RWPE2 (cell line): Measurements from ENCODE around the gene ROCK2.

Experiments
- ATAC-seq: fragments of 200-7000 bp; cut with Tn5 transposase; 3 replicates; pipeline ENCODE4 v1.9.1; 2021; ENCODE audit warnings: low read depth
- DNase-seq: peaks from one replicate; pipeline ENCODE4 v3.0.0-alpha.2; 2020; ENCODE audit warnings: low spot score
- H3K27ac ChIP-seq: fragments of 450-650 bp; 2 replicates; pipeline ENCODE4 v1.5.1; 2017; ENCODE audit warnings: mild to moderate bottlenecking; ENCODE audit not compliant: poor library complexity, severe bottlenecking
- H3K27me3 ChIP-seq: fragments of 250-450 bp; sonication (Bioruptor Pico); 2 replicates; pipeline ENCODE4 v1.5.1; 2021; ENCODE audit warnings: mild to moderate bottlenecking, moderate library complexity; ENCODE audit not compliant: insufficient read depth, poor library complexity, severe bottlenecking
- H3K36me3 ChIP-seq: fragments of 250-450 bp; sonication (Bioruptor Pico); 2 replicates; pipeline ENCODE4 v1.5.1; 2020; ENCODE audit warnings: low read depth, mild to moderate bottlenecking, moderate library complexity
- H3K4me1 ChIP-seq: fragments of 250-450 bp; sonication (Bioruptor Pico); 2 replicates; pipeline ENCODE4 v1.5.1; 2021; ENCODE audit warnings: mild to moderate bottlenecking, moderate library complexity; ENCODE audit not compliant: insufficient read depth, poor library complexity, severe bottlenecking
- H3K4me3 ChIP-seq: fragments of 250-450 bp; sonication (Bioruptor Pico); 2 replicates; pipeline ENCODE4 v1.5.1; 2021; ENCODE audit warnings: mild to moderate bottlenecking, moderate library complexity; ENCODE audit not compliant: severe bottlenecking
- H3K9me3 ChIP-seq: fragments of 250-450 bp; sonication (Bioruptor Pico); 2 replicates; pipeline ENCODE4 v1.5.1; 2021; ENCODE audit warnings: mild to moderate bottlenecking, moderate library complexity; ENCODE audit not compliant: severe bottlenecking
- CTCF ChIP-seq: fragments of 450-650 bp; IDR thresholded peaks from one replicate; pipeline ENCODE4 v1.5.1; 2017; ENCODE audit warnings: mild to moderate bottlenecking, moderate library complexity; ENCODE audit not compliant: poor library complexity, severe bottlenecking

ROCK2 gene

GRCh38 chr2:11208083-11208482, 136.4 kb downstream of the ROCK2 start:
- ATAC-seq (no peak), DNase-seq (no peak)
- no peak overlapping the region for H3K27ac ChIP-seq
- no peaks in the 10 kb centered on the region for H3K9me3 ChIP-seq
- no peak for TF ChIP-seq CTCF
- H3K27me3 ChIP-seq = no peaks in the 10 kb centered on the region
- H3K4me3 ChIP-seq = no peak overlapping the region
- H3K4me1 ChIP-seq = peaks cover 16% of the 10 kb centered on the region
- peaks cover 57% of the 10 kb centered on the region for H3K36me3 ChIP-seq

- H3K27me3 ChIP-seq = no peaks in the 10 kb centered on the region
- no peak overlapping the region for H3K4me3 ChIP-seq
- H3K36me3 ChIP-seq = peaks cover 55% of the 10 kb centered on the region
- peaks cover 16% of the 10 kb centered on the region for H3K4me1 ChIP-seq
- no peaks in the 10 kb centered on the region for H3K9me3 ChIP-seq
- no peak for TF ChIP-seq CTCF
- DNase-seq (no peak), ATAC-seq (peak; percentile 63; the same call in 2 of the 3 replicates)
- no peak overlapping the region for H3K27ac ChIP-seq
These were observed 141.0 kb downstream of the ROCK2 start for GRCh38 chr2:11203480-11203879.

GRCh38 chr2:11201969-11202368, 142.5 kb downstream of the ROCK2 start:
- peaks cover 57% of the 10 kb centered on the region for H3K36me3 ChIP-seq
- TF ChIP-seq CTCF = no peak
- H3K27ac ChIP-seq = no peak overlapping the region
- no peaks in the 10 kb centered on the region for H3K9me3 ChIP-seq
- ATAC-seq = no peak
- H3K4me3 ChIP-seq = no peak overlapping the region
- H3K4me1 ChIP-seq = peaks cover 16% of the 10 kb centered on the region
- H3K27me3 ChIP-seq = no peaks in the 10 kb centered on the region
- DNase-seq = no peak

- peaks cover 66% of the 10 kb centered on the region for H3K36me3 ChIP-seq
- DNase-seq = no peak
- no peak for TF ChIP-seq CTCF
- ATAC-seq = no peak
- no peaks in the 10 kb centered on the region for H3K27me3 ChIP-seq
- H3K9me3 ChIP-seq = no peaks in the 10 kb centered on the region
- H3K4me3 ChIP-seq = no peak overlapping the region
- H3K4me1 ChIP-seq = peaks cover 16% of the 10 kb centered on the region
- H3K27ac ChIP-seq = no peak overlapping the region
These were observed 143.8 kb downstream of the ROCK2 start for GRCh38 chr2:11200651-11201050.

GRCh38 chr2:11196246-11196645, 148.2 kb downstream of the ROCK2 start:
- Histone ChIP-seq H3K9me3 (no peaks in the 10 kb centered on the region), H3K27me3 (no peaks in the 10 kb centered on the region), H3K4me3 (no peak overlapping the region), H3K27ac (no peak overlapping the region), H3K36me3 (peaks cover 91% of the 10 kb centered on the region), H3K4me1 (peaks cover 2% of the 10 kb centered on the region)
- no peak for DNase-seq
- TF ChIP-seq CTCF = no peak
- no peak for ATAC-seq
